ENCODE measurements around the gene SEC16B.
"Not testable (repeated sequence)": the region's sequence is repeated elsewhere in the genome, so short reads cannot be mapped to it uniquely, and the experiment has no call there.

The SEC16B gene

DNA sequence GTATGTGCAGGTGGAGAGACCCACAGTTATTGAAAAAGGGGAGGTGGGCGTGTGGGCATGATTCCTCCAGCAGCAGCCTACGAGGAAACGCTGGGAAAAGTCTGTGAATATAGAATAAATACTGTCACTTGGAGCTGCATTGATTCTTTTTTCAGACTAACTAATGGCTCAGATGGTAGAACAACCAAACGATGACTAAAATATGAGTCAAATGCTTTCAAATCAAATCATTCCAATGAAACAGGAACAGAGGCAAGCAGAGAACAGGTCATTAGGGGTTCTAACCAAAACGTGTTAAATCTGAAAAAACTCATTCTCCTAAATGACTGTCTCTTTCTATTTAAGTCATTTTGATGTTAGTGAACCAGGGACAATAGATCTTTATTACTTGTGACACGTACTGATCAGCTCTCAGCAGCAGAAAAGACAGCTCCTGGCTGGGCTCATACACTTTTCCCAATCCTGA lies 35.1 kb upstream of the SEC16B start:
- Histone ChIP-seq H2AFZ (ENCODE audit: low read length, unreplicated experiment) (peak overlapping the region; percentile 38), H3K27me3 (ENCODE audit: insufficient read depth, low read length) (no peaks in the 10 kb centered on the region), H3K27ac (ENCODE audit: low read depth, low read length) (no peak overlapping the region)

GRCh38 chr1:177998696-177999631 lies 29.1 kb upstream of the SEC16B start:
- Histone ChIP-seq H3K27me3 (ENCODE audit: insufficient read depth, low read length) (no peaks in the 10 kb centered on the region), H3K79me2 (ENCODE audit: control insufficient read depth, insufficient read depth, low read length, unreplicated experiment) (no peaks in the 10 kb centered on the region), H2AFZ (ENCODE audit: low read length, unreplicated experiment) (no peak overlapping the region), H3K4me1 (ENCODE audit: control insufficient read depth, insufficient read depth, low read length, unreplicated experiment) (no peaks in the 10 kb centered on the region), H3K4me3 (ENCODE audit: low read depth, low read length) (no peak overlapping the region), H3K27ac (ENCODE audit: low read depth, low read length) (no peak overlapping the region), H3K36me3 (ENCODE audit: insufficient read depth, low read length) (no peaks in the 10 kb centered on the region)

More for the DNA sequence above, 35.1 kb upstream of the SEC16B start:
- peaks cover 10% of the 10 kb centered on the region for H3K4me1 ChIP-seq (ENCODE audit: control insufficient read depth, insufficient read depth, low read length, unreplicated experiment)
- H3K36me3 ChIP-seq (ENCODE audit: insufficient read depth, low read length) = no peaks in the 10 kb centered on the region
- H3K4me3 ChIP-seq (ENCODE audit: low read depth, low read length) = peak overlapping the region; percentile 53; the same call in 1 of the 2 replicates
- H3K79me2 ChIP-seq (ENCODE audit: control insufficient read depth, insufficient read depth, low read length, unreplicated experiment) = no peaks in the 10 kb centered on the region

DNA sequence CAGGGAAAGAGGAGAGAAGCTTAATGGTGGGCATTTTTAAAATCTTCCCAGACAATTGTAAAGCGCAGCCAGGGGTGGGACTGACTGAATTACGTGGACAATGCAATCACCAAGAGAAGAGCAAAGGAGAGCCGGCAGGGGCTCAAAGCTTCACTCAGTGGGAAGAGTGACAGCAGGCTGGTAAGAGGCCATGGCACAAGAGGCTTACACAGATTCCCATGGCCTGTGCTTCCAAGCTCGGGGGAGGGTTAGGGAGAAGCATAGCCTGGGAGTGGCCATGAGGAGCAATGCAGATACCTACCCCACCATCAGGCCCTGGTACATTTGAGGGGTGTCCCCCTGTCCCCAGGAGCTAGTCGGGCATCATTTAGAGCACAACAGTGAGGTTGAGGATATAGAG lies 27.1 kb upstream of the SEC16B start:
- H3K36me3 ChIP-seq (ENCODE audit: insufficient read depth, low read length) = no peaks in the 10 kb centered on the region
- no peaks in the 10 kb centered on the region for H3K27me3 ChIP-seq (ENCODE audit: insufficient read depth, low read length)
- no peak overlapping the region for H2AFZ ChIP-seq (ENCODE audit: low read length, unreplicated experiment)
- no peaks in the 10 kb centered on the region for H3K4me1 ChIP-seq (ENCODE audit: control insufficient read depth, insufficient read depth, low read length, unreplicated experiment)
- H3K4me3 ChIP-seq (ENCODE audit: low read depth, low read length) = no peak overlapping the region
- no peaks in the 10 kb centered on the region for H3K79me2 ChIP-seq (ENCODE audit: control insufficient read depth, insufficient read depth, low read length, unreplicated experiment)
- no peak overlapping the region for H3K27ac ChIP-seq (ENCODE audit: low read depth, low read length)

DNA sequence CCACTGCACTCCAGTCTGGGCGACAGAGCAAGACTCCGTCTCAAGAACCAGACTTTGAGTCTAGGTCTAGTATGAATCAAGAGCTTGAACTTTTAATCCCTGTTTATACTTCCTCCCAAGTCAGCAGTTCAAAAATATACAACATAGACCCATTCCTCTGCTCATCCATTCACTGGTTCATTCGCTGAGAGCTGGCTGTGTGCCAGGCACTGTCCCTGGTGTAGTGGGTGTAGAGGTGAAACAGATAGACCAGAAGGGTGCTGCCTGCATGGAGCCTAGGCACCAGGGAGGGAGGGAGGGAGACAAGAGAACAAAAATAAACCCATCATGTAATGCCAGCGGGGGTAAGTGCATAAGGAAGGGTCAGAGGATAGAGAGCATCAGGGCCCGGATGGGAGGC lies 25.5 kb upstream of the SEC16B start:
- no peaks in the 10 kb centered on the region for H3K4me1 ChIP-seq (ENCODE audit: control insufficient read depth, insufficient read depth, low read length, unreplicated experiment)
- no peak overlapping the region for H3K4me3 ChIP-seq (ENCODE audit: low read depth, low read length)
- no peak overlapping the region for H3K27ac ChIP-seq (ENCODE audit: low read depth, low read length)
- no peaks in the 10 kb centered on the region for H3K36me3 ChIP-seq (ENCODE audit: insufficient read depth, low read length)
- no peaks in the 10 kb centered on the region for H3K79me2 ChIP-seq (ENCODE audit: control insufficient read depth, insufficient read depth, low read length, unreplicated experiment)
- no peaks in the 10 kb centered on the region for H3K27me3 ChIP-seq (ENCODE audit: insufficient read depth, low read length)
- H2AFZ ChIP-seq (ENCODE audit: low read length, unreplicated experiment) = no peak overlapping the region

DNA sequence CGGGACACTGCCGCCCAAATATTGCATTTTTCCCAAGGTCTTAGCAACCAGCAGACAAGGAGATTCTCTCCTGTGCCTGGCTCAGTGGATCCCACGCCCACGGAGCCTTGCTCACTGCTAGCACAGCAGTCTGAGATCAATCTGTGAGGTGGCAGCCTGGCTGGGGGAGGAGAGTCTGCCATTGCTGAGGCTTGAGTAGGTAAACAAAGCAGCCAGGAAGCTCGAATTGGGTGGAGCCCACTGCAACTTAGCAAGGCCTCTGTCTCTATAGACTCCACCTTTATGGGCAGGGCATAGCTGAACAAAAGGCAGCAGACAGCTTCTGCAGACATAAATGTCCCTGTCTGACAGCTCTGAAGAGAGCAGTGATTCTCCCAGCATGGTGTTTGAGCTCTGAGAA lies 16.4 kb upstream of the SEC16B start:
- not testable (repeated sequence) for H3K27ac ChIP-seq (ENCODE audit: low read depth, low read length); H3K4me3 ChIP-seq (ENCODE audit: low read depth, low read length); H2AFZ ChIP-seq (ENCODE audit: low read length, unreplicated experiment); H3K27me3 ChIP-seq (ENCODE audit: insufficient read depth, low read length); H3K36me3 ChIP-seq (ENCODE audit: insufficient read depth, low read length); H3K79me2 ChIP-seq (ENCODE audit: control insufficient read depth, insufficient read depth, low read length, unreplicated experiment)
- H3K4me1 ChIP-seq (ENCODE audit: control insufficient read depth, insufficient read depth, low read length, unreplicated experiment) = peaks cover 11% of the 10 kb centered on the region

GRCh38 chr1:177984761-177985160 lies 14.9 kb upstream of the SEC16B start:
- Histone ChIP-seq H3K4me1 (ENCODE audit: control insufficient read depth, insufficient read depth, low read length, unreplicated experiment) (peaks cover 11% of the 10 kb centered on the region), H3K27ac (ENCODE audit: low read depth, low read length) (no peak overlapping the region), H2AFZ (ENCODE audit: low read length, unreplicated experiment) (peak overlapping the region; percentile 79), H3K36me3 (ENCODE audit: insufficient read depth, low read length) (no peaks in the 10 kb centered on the region), H3K79me2 (ENCODE audit: control insufficient read depth, insufficient read depth, low read length, unreplicated experiment) (no peaks in the 10 kb centered on the region), H3K27me3 (ENCODE audit: insufficient read depth, low read length) (no peaks in the 10 kb centered on the region), H3K4me3 (ENCODE audit: low read depth, low read length) (no peak overlapping the region)

DNA sequence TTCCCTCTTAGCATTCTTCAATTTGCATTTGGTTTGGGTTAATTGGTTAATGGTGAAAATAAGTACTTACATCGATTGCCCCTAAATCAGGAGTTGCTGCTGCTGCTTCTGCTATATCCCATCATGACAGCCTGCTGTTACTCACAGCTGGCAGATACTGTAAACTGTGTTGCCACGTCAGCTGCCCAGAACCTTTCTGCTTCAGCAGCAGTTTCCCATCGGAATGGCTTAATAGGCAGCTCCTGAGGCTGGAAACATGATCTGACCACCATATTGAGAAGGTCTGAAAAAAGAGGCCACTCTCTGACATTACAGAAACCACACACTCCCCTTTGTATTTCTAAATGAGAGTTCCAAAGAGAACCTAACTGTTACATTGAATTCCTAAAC lies 14.3 kb upstream of the SEC16B start:
- Histone ChIP-seq H3K36me3 (ENCODE audit: insufficient read depth, low read length) (no peaks in the 10 kb centered on the region), H3K27ac (ENCODE audit: low read depth, low read length) (peak overlapping the region; percentile 25; the same call in 1 of the 2 replicates), H3K4me3 (ENCODE audit: low read depth, low read length) (peak overlapping the region; percentile 67), H3K79me2 (ENCODE audit: control insufficient read depth, insufficient read depth, low read length, unreplicated experiment) (no peaks in the 10 kb centered on the region), H2AFZ (ENCODE audit: low read length, unreplicated experiment) (peak overlapping the region; percentile 92), H3K4me1 (ENCODE audit: control insufficient read depth, insufficient read depth, low read length, unreplicated experiment) (peaks cover 11% of the 10 kb centered on the region), H3K27me3 (ENCODE audit: insufficient read depth, low read length) (no peaks in the 10 kb centered on the region)

- H3K4me3 ChIP-seq (ENCODE audit: low read depth, low read length) = peak overlapping the region; percentile 67
- H3K4me1 ChIP-seq (ENCODE audit: control insufficient read depth, insufficient read depth, low read length, unreplicated experiment) = peaks cover 11% of the 10 kb centered on the region
- no peaks in the 10 kb centered on the region for H3K36me3 ChIP-seq (ENCODE audit: insufficient read depth, low read length)
- peak overlapping the region; percentile 92 for H2AFZ ChIP-seq (ENCODE audit: low read length, unreplicated experiment)
- peak overlapping the region; percentile 25; the same call in 1 of the 2 replicates for H3K27ac ChIP-seq (ENCODE audit: low read depth, low read length)
- no peaks in the 10 kb centered on the region for H3K27me3 ChIP-seq (ENCODE audit: insufficient read depth, low read length)
- H3K79me2 ChIP-seq (ENCODE audit: control insufficient read depth, insufficient read depth, low read length, unreplicated experiment) = no peaks in the 10 kb centered on the region
These were observed 13.8 kb upstream of the SEC16B start for GRCh38 chr1:177983482-177984135.

- H3K4me3 ChIP-seq (ENCODE audit: low read depth, low read length) = peak overlapping the region; percentile 67
- no peaks in the 10 kb centered on the region for H3K79me2 ChIP-seq (ENCODE audit: control insufficient read depth, insufficient read depth, low read length, unreplicated experiment)
- peak overlapping the region; percentile 92 for H2AFZ ChIP-seq (ENCODE audit: low read length, unreplicated experiment)
- no peaks in the 10 kb centered on the region for H3K27me3 ChIP-seq (ENCODE audit: insufficient read depth, low read length)
- H3K36me3 ChIP-seq (ENCODE audit: insufficient read depth, low read length) = no peaks in the 10 kb centered on the region
- H3K27ac ChIP-seq (ENCODE audit: low read depth, low read length) = no peak overlapping the region
- peaks cover 11% of the 10 kb centered on the region for H3K4me1 ChIP-seq (ENCODE audit: control insufficient read depth, insufficient read depth, low read length, unreplicated experiment)
These were observed 13.2 kb upstream of the SEC16B start for GRCh38 chr1:177983077-177983476.

DNA sequence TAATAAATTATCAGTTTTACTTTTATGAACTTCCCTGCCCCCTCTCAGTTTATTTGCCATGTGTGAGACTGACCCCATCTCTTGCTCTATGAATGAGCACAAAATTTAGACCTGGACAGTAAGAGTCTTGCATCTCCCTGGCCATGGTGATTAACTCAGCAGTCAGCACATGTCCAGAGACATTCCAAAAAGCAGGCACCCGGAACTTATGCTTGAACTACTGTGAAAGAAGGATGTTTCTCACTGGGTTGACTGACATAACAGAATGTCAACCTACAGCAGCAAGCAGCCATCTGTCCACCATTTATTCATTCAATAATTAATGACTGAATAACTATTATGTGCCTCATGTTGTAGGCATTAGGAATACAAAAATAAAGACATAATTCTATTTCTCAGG lies 11.3 kb upstream of the SEC16B start:
- H3K27me3 ChIP-seq (ENCODE audit: insufficient read depth, low read length) = no peaks in the 10 kb centered on the region

More for the DNA sequence above, 11.3 kb upstream of the SEC16B start:
- Histone ChIP-seq H3K79me2 (ENCODE audit: control insufficient read depth, insufficient read depth, low read length, unreplicated experiment) (no peaks in the 10 kb centered on the region), H2AFZ (ENCODE audit: low read length, unreplicated experiment) (no peak overlapping the region), H3K4me3 (ENCODE audit: low read depth, low read length) (no peak overlapping the region), H3K4me1 (ENCODE audit: control insufficient read depth, insufficient read depth, low read length, unreplicated experiment) (peaks cover 16% of the 10 kb centered on the region), H3K36me3 (ENCODE audit: insufficient read depth, low read length) (no peaks in the 10 kb centered on the region), H3K27ac (ENCODE audit: low read depth, low read length) (no peak overlapping the region)

Measured in ACC112 (cell line).